ENCODE measurements around the gene LRP5.

LRP5 gene

DNA sequence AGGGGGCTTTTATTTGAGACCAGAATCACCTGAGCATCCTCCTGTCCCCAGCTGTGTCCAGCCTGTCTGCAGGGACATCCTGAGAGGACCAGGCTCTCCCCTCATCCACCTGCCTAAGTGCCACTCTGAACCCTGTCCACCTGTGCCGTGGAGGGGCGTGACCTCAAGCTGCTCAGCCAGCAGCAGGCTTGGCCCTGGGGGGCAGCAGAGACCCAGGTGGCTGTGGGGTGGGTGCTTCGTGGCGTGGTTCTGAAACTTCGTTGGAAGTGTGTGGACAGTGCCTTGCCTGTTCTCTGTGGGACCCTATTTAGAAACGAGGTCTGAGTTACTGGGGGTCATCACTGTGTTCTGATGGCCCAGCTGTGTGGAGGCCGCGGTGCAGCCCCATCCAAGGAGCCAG lies 72.7 kb downstream of the LRP5 start:
- no peak overlapping the region for H3K4me3 ChIP-seq (ENCODE audit: low read depth, low read length)
- TF ChIP-seq, protein P1, sequence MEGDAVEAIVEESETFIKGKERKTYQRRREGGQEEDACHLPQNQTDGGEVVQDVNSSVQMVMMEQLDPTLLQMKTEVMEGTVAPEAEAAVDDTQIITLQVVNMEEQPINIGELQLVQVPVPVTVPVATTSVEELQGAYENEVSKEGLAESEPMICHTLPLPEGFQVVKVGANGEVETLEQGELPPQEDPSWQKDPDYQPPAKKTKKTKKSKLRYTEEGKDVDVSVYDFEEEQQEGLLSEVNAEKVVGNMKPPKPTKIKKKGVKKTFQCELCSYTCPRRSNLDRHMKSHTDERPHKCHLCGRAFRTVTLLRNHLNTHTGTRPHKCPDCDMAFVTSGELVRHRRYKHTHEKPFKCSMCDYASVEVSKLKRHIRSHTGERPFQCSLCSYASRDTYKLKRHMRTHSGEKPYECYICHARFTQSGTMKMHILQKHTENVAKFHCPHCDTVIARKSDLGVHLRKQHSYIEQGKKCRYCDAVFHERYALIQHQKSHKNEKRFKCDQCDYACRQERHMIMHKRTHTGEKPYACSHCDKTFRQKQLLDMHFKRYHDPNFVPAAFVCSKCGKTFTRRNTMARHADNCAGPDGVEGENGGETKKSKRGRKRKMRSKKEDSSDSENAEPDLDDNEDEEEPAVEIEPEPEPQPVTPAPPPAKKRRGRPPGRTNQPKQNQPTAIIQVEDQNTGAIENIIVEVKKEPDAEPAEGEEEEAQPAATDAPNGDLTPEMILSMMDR (conservative IDR thresholded peaks at IDR 0.05; ENCODE audit: low read depth, low read length) = no peak
- no peak for DNase-seq (ENCODE audit: low read depth)

DNA sequence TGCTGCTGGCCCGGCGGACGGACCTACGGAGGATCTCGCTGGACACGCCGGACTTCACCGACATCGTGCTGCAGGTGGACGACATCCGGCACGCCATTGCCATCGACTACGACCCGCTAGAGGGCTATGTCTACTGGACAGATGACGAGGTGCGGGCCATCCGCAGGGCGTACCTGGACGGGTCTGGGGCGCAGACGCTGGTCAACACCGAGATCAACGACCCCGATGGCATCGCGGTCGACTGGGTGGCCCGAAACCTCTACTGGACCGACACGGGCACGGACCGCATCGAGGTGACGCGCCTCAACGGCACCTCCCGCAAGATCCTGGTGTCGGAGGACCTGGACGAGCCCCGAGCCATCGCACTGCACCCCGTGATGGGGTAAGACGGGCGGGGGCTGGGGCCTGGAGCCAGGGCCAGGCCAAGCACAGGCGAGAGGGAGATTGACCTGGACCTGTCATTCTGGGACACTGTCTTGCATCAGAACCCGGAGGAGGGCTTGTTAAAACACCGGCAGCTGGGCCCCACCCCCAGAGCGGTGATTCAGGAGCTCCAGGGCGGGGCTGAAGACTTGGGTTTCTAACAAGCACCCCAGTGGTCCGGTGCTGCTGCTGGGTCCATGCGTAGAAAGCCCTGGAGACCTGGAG lies 74.1 kb downstream of the LRP5 start:
- TF ChIP-seq, protein P1 (conservative IDR thresholded peaks at IDR 0.05; ENCODE audit: low read depth, low read length) = no peak
- H3K4me3 ChIP-seq (ENCODE audit: low read depth, low read length) = no peak overlapping the region

DNA sequence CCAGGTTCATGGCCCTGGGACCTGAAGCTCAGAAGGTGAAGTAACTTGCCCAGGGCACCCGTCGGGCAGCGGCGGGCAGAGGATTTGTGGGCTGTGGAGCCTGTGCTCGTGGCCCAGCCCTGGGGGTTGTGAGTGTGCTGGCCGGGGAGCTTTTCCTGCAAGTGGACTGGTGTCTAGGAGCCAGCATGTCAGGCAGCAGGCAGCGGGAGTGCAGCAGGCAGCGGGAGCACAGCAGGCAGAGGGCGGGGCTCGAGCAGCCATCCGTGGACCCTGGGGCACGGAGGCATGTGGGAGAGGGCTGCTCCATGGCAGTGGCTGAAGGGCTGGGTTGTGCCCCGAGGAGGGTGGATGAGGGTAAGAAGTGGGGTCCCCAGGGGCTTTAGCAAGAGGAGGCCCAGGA lies 75.4 kb downstream of the LRP5 start:
- H3K4me3 ChIP-seq (ENCODE audit: low read depth, low read length) = no peak overlapping the region
- no peak for DNase-seq (ENCODE audit: low read depth)
- TF ChIP-seq, protein P1 (conservative IDR thresholded peaks at IDR 0.05; ENCODE audit: low read depth, low read length) = no peak

More for the DNA sequence above, 74.1 kb downstream of the LRP5 start:
- no peak for DNase-seq (ENCODE audit: low read depth)

DNA sequence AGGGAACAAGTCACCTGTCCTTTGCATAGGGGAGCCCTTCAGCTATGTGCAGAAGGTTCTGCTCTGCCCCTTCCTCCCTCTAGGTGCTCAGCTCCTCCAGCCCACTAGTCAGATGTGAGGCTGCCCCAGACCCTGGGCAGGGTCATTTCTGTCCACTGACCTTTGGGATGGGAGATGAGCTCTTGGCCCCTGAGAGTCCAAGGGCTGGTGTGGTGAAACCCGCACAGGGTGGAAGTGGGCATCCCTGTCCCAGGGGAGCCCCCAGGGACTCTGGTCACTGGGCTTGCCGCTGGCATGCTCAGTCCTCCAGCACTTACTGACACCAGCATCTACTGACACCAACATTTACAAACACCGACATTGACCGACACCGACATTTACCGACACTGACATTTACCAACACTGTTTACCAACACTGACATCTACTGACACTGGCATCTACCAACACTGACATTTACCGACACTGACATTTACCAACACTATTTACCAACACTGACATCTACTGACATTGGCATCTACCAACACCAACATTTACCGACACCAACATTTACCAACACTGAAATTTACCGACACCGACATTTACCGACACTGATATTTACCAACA lies 76.3 kb downstream of the LRP5 start:
- H3K4me3 ChIP-seq (ENCODE audit: low read depth, low read length) = no peak overlapping the region
- DNase-seq (ENCODE audit: low read depth) = no peak
- TF ChIP-seq, protein P1 (conservative IDR thresholded peaks at IDR 0.05; ENCODE audit: low read depth, low read length) = no peak

DNA sequence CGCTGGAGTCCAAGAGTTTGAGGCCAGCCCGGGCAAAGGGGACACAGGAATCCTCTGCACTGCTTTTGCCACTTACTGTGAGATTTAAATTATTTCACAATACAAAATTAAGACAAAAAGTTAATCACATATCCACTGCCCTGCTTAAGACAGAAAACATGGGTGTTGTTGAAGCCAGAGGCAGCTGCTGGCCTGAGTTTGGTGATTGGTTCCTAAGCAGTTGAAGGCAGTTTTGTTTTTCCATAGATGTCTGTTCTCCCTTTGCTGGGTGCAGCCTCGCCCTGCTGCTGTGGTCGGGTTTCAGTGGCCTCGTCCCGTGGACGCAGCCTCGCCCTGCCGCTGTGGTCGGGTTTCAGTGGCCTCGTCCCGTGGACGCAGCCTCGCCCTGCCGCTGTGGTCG lies 77.9 kb downstream of the LRP5 start:
- DNase-seq (ENCODE audit: low read depth) = no peak
- TF ChIP-seq, protein P1 (conservative IDR thresholded peaks at IDR 0.05; ENCODE audit: low read depth, low read length) = no peak

DNA sequence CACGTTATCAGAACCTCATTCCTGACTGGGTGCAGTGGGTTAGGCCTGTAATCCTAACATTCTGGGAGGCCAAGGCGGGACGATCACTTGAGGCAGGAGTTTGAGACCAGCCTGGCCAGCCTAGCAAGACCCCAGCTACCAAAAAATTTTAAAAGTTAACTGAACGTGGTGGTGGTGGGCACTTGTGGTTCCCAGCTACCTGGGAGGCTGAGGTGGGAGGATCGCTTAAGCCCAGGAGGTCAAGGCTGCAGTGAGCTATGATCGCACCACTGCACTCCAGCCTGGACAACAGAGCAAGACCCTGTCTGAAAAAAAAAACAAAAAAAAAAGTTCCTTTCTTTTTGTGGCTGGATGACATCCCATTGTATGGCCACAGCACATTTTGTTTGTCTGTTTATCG lies 80.4 kb downstream of the LRP5 start:
- TF ChIP-seq, protein P1 (conservative IDR thresholded peaks at IDR 0.05; ENCODE audit: low read depth, low read length) = no peak
- DNase-seq (ENCODE audit: low read depth) = no peak
- no peak overlapping the region for H3K4me3 ChIP-seq (ENCODE audit: low read depth, low read length)

More for the DNA sequence above, 77.9 kb downstream of the LRP5 start:
- no peak overlapping the region for H3K4me3 ChIP-seq (ENCODE audit: low read depth, low read length)

DNA sequence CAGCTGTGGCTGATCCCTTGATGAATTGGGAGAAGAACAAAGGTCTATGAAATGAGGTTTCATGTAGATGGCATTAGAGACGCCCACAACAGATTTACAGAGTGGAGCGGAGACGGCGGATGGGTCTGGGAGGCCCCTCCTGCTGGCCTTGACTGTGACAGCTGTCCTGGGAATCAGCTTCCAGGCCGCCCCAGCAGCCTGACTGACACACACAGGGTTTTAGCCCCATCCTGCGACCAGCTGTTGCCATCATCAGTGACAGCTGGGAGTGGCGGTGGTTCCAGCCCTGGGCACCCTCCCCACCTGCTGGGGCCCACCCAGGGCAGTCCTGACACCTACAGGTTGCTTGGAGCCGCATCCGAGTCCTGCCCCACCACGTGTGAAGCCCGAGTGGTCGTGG lies 84.1 kb downstream of the LRP5 start:
- no peak for DNase-seq (ENCODE audit: low read depth)
- H3K4me3 ChIP-seq (ENCODE audit: low read depth, low read length) = no peak overlapping the region
- TF ChIP-seq, protein P1 (conservative IDR thresholded peaks at IDR 0.05; ENCODE audit: low read depth, low read length) = no peak

All from choroid plexus epithelial cell (primary cell).